PFSK-1 (cell line): Measurements from ENCODE around the gene MAB21L3.

Experiments used
- FOXP2 ChIP-seq: optimal IDR thresholded peaks from 2 replicates; pipeline ENCODE3; 2011; ENCODE audit warnings: borderline replicate concordance, control low read depth, inconsistent platforms; ENCODE audit not compliant: insufficient read depth; ENCODE audit errors: extremely low read length, extremely low read depth
- POLR2AphosphoS5 ChIP-seq: IDR thresholded peaks from 2 replicates; pipeline ENCODE4 v1.6.1; 2012; ENCODE audit warnings: low read depth, mild to moderate bottlenecking, control low read depth, low read length, moderate library complexity
- REST ChIP-seq, 2 experiments: IDR thresholded peaks; 2 replicates each; pipeline versions ENCODE4 v1.6.1 to v1.8.0; 2011 to 2012; ENCODE audit warnings: low read depth in 2 of 2, low read length in 2 of 2, control low read depth in 1 of 2, inconsistent platforms in 1 of 2, mild to moderate bottlenecking in 1 of 2, moderate library complexity in 1 of 2; ENCODE audit not compliant: insufficient read depth in 1 of 2
- SIN3A ChIP-seq: IDR thresholded peaks from 2 replicates; pipeline ENCODE4 v1.6.1; 2012; ENCODE audit warnings: mild to moderate bottlenecking, low read length, moderate library complexity, borderline replicate concordance; ENCODE audit not compliant: insufficient read depth
- TAF1 ChIP-seq: IDR thresholded peaks from 2 replicates; pipeline ENCODE4 v1.6.1; 2012; ENCODE audit warnings: low read length, control low read depth, borderline replicate concordance; ENCODE audit not compliant: insufficient read depth

Gene MAB21L3

GRCh38 chr1:116096013-116096618 is 15.1 kb upstream of the MAB21L3 start:
- no peak for TF ChIP-seq POLR2AphosphoS5
- TF ChIP-seq SIN3A = no peak
- no peak for TF ChIP-seq TAF1
- no peak for TF ChIP-seq REST (IDR thresholded peaks at IDR 0.05; ENCODE audit: insufficient read depth in 1 of 2, low read depth in 2 of 2, low read length in 2 of 2)
- no peak for TF ChIP-seq FOXP2

- TF ChIP-seq POLR2AphosphoS5 (no peak), SIN3A (no peak), FOXP2 (no peak), REST (IDR thresholded peaks at IDR 0.05; ENCODE audit: insufficient read depth in 1 of 2, low read depth in 2 of 2, low read length in 2 of 2) (no peak), TAF1 (no peak)
These were observed 13.6 kb upstream of the MAB21L3 start for GRCh38 chr1:116097626-116098025.

- TF ChIP-seq FOXP2 (no peak), SIN3A (no peak), REST (IDR thresholded peaks at IDR 0.05; ENCODE audit: insufficient read depth in 1 of 2, low read depth in 2 of 2, low read length in 2 of 2) (no peak), TAF1 (no peak), POLR2AphosphoS5 (no peak)
These were observed 11.8 kb upstream of the MAB21L3 start for GRCh38 chr1:116099379-116099778.

GRCh38 chr1:116099919-116100318 is 11.3 kb upstream of the MAB21L3 start:
- TF ChIP-seq FOXP2 (no peak), POLR2AphosphoS5 (no peak), REST (IDR thresholded peaks at IDR 0.05; ENCODE audit: insufficient read depth in 1 of 2, low read depth in 2 of 2, low read length in 2 of 2) (no peak), TAF1 (no peak), SIN3A (no peak)
